SHP77 (cell line): ENCODE measurements around the gene TGDS.
"Not testable (repeated sequence)": the region's sequence is repeated elsewhere in the genome, so short reads cannot be mapped to it uniquely, and the experiment has no call there.

Experiments used
- DNase-seq, 2 experiments: peaks; one replicate each; lab custom pipeline; 2025; lab: John Stamatoyannopoulos, UW

The TGDS gene

DNA sequence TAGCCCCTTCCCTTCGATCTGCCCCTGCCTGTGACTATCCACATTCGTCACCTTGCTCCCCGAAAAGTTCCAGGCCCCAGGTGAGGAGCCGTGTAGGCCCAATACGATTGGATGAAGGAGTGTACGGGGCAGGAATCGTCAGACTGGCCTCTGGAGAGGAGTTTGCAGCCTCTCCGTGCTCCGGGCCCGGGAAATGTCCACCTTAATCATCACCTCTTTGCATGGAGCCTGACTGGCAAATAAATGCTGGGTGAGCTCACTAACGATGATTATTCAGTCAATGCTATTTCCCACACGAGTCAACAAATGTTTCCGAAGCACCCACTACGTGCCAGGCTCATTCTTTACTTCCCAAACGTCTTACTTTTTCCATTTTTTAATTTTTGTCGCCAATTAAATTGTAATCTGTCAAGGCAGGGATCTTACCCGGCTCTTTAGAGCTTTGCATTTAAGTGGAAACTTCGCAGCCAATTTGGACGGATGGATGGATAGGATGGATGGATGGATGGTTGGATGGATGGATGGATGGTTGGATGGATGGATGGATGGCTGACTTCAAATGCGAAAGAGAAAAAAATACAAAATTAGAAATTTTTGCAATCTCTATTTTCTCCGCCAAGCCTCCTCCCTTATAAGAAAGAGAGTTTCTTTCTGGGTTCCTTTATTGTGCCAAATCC, 45.8 kb downstream of the TGDS start:
- DNase-seq = peak in 1 of 2 experiments; percentile 83

GRCh38 chr13:94549232-94550061, 46.5 kb downstream of the TGDS start:
- DNase-seq = peak; percentile 97 to 98

GRCh38 chr13:94548821-94549231, 47.1 kb downstream of the TGDS start:
- peak; percentile 78 to 80 for DNase-seq

- peak; percentile 45 to 50 for DNase-seq
Observed at GRCh38 chr13:94548382-94548781, 47.6 kb downstream of the TGDS start.

GRCh38 chr13:94546061-94546839, 49.7 kb downstream of the TGDS start:
- DNase-seq = no peak

- DNase-seq = no peak
Observed at GRCh38 chr13:94544922-94545321, 51.0 kb downstream of the TGDS start.

DNA sequence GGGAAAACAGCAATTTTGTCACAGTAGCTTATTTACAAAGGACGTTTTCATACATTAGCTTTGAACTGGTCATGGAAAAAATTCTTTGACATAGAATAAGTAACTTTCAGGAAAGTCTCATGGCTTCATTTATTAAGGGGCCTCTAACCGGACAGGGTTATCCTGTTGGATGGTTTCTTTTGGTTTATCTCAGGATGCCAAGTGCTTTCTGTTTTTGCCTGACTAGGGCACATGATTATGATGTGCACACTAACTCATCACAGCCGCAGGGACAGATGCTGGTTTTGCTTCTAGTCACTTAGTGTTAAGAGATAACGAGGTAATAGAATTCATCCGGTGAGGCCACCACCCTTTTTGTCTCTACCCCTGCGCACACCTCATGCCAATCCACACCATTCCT, 53.0 kb downstream of the TGDS start:
- DNase-seq = no peak

- DNase-seq = no peak
Observed at GRCh38 chr13:94537740-94538630, 58.0 kb downstream of the TGDS start.

- DNase-seq = no peak
Observed at GRCh38 chr13:94535775-94536174, 60.2 kb downstream of the TGDS start.

- DNase-seq = no peak
Observed at GRCh38 chr13:94535231-94535630, 60.7 kb downstream of the TGDS start.

DNA sequence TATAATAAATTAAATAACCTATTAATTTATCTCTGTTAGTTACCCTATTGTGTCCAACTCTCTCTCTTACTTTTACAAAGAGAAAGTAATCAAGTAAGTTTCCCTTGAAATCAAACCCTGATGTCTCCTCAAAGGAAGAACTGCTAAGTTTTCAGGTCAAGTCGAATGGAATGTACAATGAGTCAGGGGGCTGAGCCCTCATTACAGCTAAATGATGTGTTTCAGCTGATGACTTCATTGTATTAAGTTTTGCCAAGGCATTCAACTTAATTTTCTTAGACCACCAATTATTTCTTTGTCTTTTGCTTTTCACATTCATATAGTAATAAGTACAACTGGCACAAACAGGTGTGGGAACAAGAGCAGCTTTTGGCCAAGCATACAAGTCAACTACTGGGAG, 61.8 kb downstream of the TGDS start:
- DNase-seq = no peak

GRCh38 chr13:94532278-94532677, 63.7 kb downstream of the TGDS start:
- DNase-seq = not testable (repeated sequence)

- DNase-seq = peak in 1 of 2 experiments; percentile 6
Observed at GRCh38 chr13:94526956-94527355, 69.0 kb downstream of the TGDS start.

DNA sequence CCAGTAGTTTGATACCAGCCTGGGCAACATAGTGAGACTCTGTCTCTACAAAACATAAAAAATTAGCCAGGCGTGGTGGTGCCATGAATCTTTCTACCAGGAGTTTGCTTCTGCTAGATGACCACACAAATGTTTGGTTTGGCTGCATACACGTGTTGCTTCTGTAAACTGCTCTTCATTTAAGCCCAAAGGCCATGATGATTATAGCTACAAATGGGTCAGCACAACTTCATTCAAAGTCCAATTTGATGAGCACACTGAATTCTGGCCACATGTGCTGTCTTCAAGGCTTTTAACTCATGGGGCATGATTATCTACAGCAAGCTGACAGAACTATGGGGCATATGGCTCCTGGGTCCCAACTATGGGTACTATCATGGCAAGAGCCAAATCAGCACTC, 70.2 kb downstream of the TGDS start:
- DNase-seq = no peak

DNA sequence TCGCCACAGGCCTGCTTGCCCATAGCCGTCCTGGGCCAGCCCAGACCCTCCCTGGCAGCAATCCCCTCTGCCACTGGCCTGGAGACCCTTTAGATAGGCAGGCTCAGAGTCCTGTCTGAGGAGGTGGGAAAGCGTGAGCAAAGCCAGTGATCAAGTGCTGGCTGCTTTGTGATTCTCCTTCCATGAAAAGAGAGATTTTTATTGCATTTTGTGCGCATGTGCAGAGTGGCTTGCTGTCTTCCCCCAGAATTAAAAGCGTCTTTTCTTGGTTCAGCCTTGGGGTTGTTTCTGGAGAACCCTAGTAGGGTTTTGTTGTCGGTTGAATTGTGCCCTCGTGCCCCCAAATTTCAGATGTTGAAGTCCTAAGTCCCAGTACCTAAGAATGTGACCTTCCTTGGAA, 71.5 kb downstream of the TGDS start:
- no peak for DNase-seq
